Astrocyte (in vitro differentiated cells and primary cell): Measurements from ENCODE around the gene MGMT. TPM values are rescaled to one million over a fixed set of nuclear protein-coding genes. Genes with fewer than 3 reads are reported as not detected.

Experiments
- DNase-seq: peaks from one replicate; pipeline ENCODE4 v3.0.0-alpha.2; 2010; ENCODE audit warnings: low read depth
- FAIRE-seq: peaks from 2 replicates; lab custom pipeline; 2011; peaks lifted over from hg19 to GRCh38; lab: Jason Lieb, UNC
- H2AFZ ChIP-seq: 2 replicates; pipeline ENCODE4 v1.6.0; 2012; ENCODE audit warnings: low read depth, low read length, inconsistent platforms
- H3K27ac ChIP-seq: 2 replicates; pipeline ENCODE4 v1.5.1; 2011; ENCODE audit warnings: low read depth, low read length, inconsistent platforms
- H3K27me3 ChIP-seq: 2 replicates; pipeline ENCODE4 v1.6.0; 2011; ENCODE audit warnings: low read length, inconsistent platforms; ENCODE audit not compliant: insufficient read depth
- H3K36me3 ChIP-seq: 2 replicates; pipeline ENCODE4 v1.5.1; 2011; ENCODE audit warnings: low read length, inconsistent platforms; ENCODE audit not compliant: insufficient read depth
- H3K4me1 ChIP-seq: 2 replicates; pipeline ENCODE4 v1.5.1; 2011; ENCODE audit warnings: low read length, inconsistent platforms; ENCODE audit not compliant: insufficient read depth
- H3K4me2 ChIP-seq: 2 replicates; pipeline ENCODE4 v1.6.0; 2012; ENCODE audit warnings: low read length, inconsistent platforms
- H3K4me3 ChIP-seq: 2 replicates; pipeline ENCODE4 v1.5.1; 2011; ENCODE audit warnings: low read depth, mild to moderate bottlenecking, low read length, inconsistent platforms; ENCODE audit not compliant: insufficient read depth
- H3K79me2 ChIP-seq: 2 replicates; pipeline ENCODE4 v1.6.0; 2012; ENCODE audit warnings: mild to moderate bottlenecking, low read length, inconsistent platforms; ENCODE audit not compliant: insufficient read depth
- H3K9ac ChIP-seq: 2 replicates; pipeline ENCODE4 v1.6.0; 2012; ENCODE audit warnings: mild to moderate bottlenecking, low read length, inconsistent platforms
- H3K9me3 ChIP-seq: 2 replicates; pipeline ENCODE4 v1.5.1; 2012; ENCODE audit warnings: low read depth, mild to moderate bottlenecking, low read length, inconsistent platforms; ENCODE audit not compliant: insufficient read depth
- H4K20me1 ChIP-seq: 2 replicates; pipeline ENCODE4 v1.6.0; 2012; ENCODE audit warnings: low read length, inconsistent platforms; ENCODE audit not compliant: insufficient read depth
- H3K27ac Mint-ChIP-seq: one replicate; pipeline ENCODE4 v1.8.0; 2021; ENCODE audit warnings: mild to moderate bottlenecking, mixed read lengths; ENCODE audit not compliant: unreplicated experiment
- H3K27me3 Mint-ChIP-seq: one replicate; pipeline ENCODE4 v1.8.0; 2021; ENCODE audit warnings: low read depth, mixed read lengths; ENCODE audit not compliant: unreplicated experiment
- H3K36me3 Mint-ChIP-seq: one replicate; pipeline ENCODE4 v1.8.0; 2021; ENCODE audit warnings: low read depth, mixed read lengths; ENCODE audit not compliant: unreplicated experiment
- H3K4me1 Mint-ChIP-seq: one replicate; pipeline ENCODE4 v1.8.0; 2021; ENCODE audit warnings: low read depth, mixed read lengths; ENCODE audit not compliant: unreplicated experiment
- H3K4me3 Mint-ChIP-seq: one replicate; pipeline ENCODE4 v1.8.0; 2021; ENCODE audit warnings: mild to moderate bottlenecking, moderate library complexity, mixed read lengths; ENCODE audit not compliant: unreplicated experiment
- H3K9me3 Mint-ChIP-seq: one replicate; pipeline ENCODE4 v1.8.0; 2021; ENCODE audit warnings: mild to moderate bottlenecking, mixed read lengths; ENCODE audit not compliant: unreplicated experiment
- CTCF ChIP-seq: IDR thresholded peaks from 2 replicates; pipeline ENCODE4 v1.5.1; 2011; ENCODE audit warnings: low read depth, mild to moderate bottlenecking, inconsistent platforms, low read length, moderate library complexity; ENCODE audit not compliant: insufficient read depth
- EZH2 ChIP-seq: IDR thresholded peaks from 2 replicates; pipeline ENCODE4 v1.6.1; 2012; ENCODE audit warnings: mild to moderate bottlenecking, low read length, inconsistent platforms; ENCODE audit not compliant: insufficient read depth
- total RNA-seq: library from RNA; stranded (reverse); gene quantifications from 2 replicates; pipeline ENCODE4 v1.2.1, GENCODE V29; 2021

The MGMT gene
- total RNA-seq, 1 donor from 2014 or later, result 9.5 TPM

GRCh38 chr10:129809841-129810240 lies 342.8 kb downstream of the MGMT start:
- Mint-ChIP-seq H3K4me3 (no peak overlapping the region), H3K27me3 (peaks cover 19% of the 10 kb centered on the region), H3K27ac (no peak overlapping the region), H3K9me3 (peaks cover 7% of the 10 kb centered on the region), H3K36me3 (no peaks in the 10 kb centered on the region), H3K4me1 (no peaks in the 10 kb centered on the region)
- TF ChIP-seq CTCF, result no peak
- TF ChIP-seq EZH2, result no peak
- Histone ChIP-seq H3K9me3 (peaks cover 4% of the 10 kb centered on the region), H3K4me1 (no peaks in the 10 kb centered on the region), H3K36me3 (no peaks in the 10 kb centered on the region), H3K4me2 (no peak overlapping the region), H4K20me1 (no peaks in the 10 kb centered on the region), H2AFZ (no peak overlapping the region), H3K9ac (no peak overlapping the region), H3K27me3 (no peaks in the 10 kb centered on the region), H3K27ac (no peak overlapping the region), H3K4me3 (no peak overlapping the region), H3K79me2 (no peaks in the 10 kb centered on the region)
- no peak for FAIRE-seq
- no peak for DNase-seq

DNA sequence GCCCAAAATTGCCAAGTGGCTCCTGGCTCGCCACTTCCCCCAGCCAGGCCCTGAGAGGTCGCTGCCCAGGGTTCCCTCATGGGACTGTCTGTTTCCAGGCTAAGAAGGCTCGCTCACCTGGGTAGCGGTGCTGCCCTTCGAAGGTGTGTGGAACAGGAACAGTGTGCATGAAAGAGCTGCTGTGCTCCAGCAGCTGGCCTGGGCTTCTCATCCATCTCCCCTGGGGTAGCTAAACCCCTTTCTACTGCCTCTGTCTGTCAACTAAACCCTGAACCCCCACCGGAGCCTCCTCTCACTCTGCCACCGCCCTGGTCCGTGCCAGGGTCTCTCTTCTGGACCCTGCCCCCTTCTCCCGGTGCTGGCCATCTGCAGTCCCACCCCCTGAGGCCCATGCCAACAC lies 344.2 kb downstream of the MGMT start:
- Mint-ChIP-seq H3K36me3 (no peaks in the 10 kb centered on the region), H3K4me3 (no peak overlapping the region), H3K4me1 (no peaks in the 10 kb centered on the region), H3K27me3 (peaks cover 22% of the 10 kb centered on the region), H3K9me3 (peaks cover 7% of the 10 kb centered on the region), H3K27ac (no peak overlapping the region)
- no peak for FAIRE-seq
- Histone ChIP-seq H3K36me3 (no peaks in the 10 kb centered on the region), H2AFZ (no peak overlapping the region), H4K20me1 (no peaks in the 10 kb centered on the region), H3K9ac (no peak overlapping the region), H3K79me2 (no peaks in the 10 kb centered on the region), H3K4me1 (no peaks in the 10 kb centered on the region), H3K4me3 (no peak overlapping the region), H3K27me3 (no peaks in the 10 kb centered on the region), H3K27ac (no peak overlapping the region), H3K9me3 (peaks cover 4% of the 10 kb centered on the region), H3K4me2 (no peak overlapping the region)
- no peak for DNase-seq
- TF ChIP-seq EZH2 (no peak), CTCF (no peak)

GRCh38 chr10:129812398-129812797 lies 345.4 kb downstream of the MGMT start:
- TF ChIP-seq CTCF (no peak), EZH2 (no peak)
- H2AFZ ChIP-seq, result no peak overlapping the region
- H3K27ac Mint-ChIP-seq, result no peak overlapping the region
- H3K4me1 ChIP-seq, result no peaks in the 10 kb centered on the region
- DNase-seq, result no peak
- no peaks in the 10 kb centered on the region for H3K36me3 Mint-ChIP-seq
- H4K20me1 ChIP-seq, result no peaks in the 10 kb centered on the region
- H3K36me3 ChIP-seq, result no peaks in the 10 kb centered on the region
- no peak overlapping the region for H3K4me2 ChIP-seq
- H3K9ac ChIP-seq, result no peak overlapping the region
- FAIRE-seq, result no peak
- no peaks in the 10 kb centered on the region for H3K79me2 ChIP-seq
- no peaks in the 10 kb centered on the region for H3K27me3 ChIP-seq
- H3K4me3 Mint-ChIP-seq, result no peak overlapping the region
- no peaks in the 10 kb centered on the region for H3K4me1 Mint-ChIP-seq
- peaks cover 4% of the 10 kb centered on the region for H3K9me3 ChIP-seq
- peaks cover 2% of the 10 kb centered on the region for H3K9me3 Mint-ChIP-seq
- H3K27me3 Mint-ChIP-seq, result peaks cover 19% of the 10 kb centered on the region
- H3K4me3 ChIP-seq, result no peak overlapping the region
- H3K27ac ChIP-seq, result no peak overlapping the region
